Ecto neural progenitor cell (in vitro differentiated cells): ENCODE measurements around the gene SPATA12.

Source experiments
- DNase-seq: peaks from one replicate; pipeline ENCODE4 v3.0.0-alpha.2; 2018; ENCODE audit warnings: low spot score

The SPATA12 gene

DNA sequence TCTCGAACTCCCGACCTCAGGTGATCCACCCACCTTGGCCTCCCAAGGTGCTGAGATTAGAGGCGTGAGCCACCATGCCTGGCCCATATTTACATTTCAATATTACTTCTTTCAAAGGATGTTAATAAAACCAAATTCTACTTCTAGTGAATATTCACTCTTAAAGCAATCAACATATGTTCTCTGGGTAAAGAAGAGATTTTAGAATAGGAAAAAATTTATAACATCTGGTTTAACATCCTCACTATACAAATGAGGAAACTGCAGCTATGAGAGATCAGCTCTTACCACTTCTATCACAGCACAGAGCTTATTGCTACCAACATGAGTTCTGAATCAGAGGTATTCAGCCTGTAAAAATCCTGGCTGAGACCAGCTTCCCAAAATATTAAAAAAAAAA is 56.0 kb downstream of the SPATA12 start:
- no peak for DNase-seq

DNA sequence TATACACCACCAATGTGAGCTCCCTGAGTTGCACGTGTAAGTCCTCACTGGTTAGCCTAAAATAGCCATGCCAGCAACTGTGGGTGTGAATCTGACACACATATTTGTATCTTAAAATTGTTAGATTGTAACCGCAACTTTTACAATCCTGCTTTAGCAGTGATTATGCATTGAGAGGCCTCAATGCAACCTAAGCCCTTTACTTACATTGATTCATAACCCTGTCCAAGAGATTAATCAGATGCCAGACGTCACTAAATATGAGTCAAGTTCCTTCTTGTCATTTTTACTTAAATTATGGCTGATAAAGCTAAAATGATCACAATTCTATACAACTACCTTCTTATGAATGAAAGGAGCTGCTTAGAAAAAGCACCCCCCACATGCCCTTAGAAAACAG is 57.8 kb downstream of the SPATA12 start:
- DNase-seq = no peak

DNA sequence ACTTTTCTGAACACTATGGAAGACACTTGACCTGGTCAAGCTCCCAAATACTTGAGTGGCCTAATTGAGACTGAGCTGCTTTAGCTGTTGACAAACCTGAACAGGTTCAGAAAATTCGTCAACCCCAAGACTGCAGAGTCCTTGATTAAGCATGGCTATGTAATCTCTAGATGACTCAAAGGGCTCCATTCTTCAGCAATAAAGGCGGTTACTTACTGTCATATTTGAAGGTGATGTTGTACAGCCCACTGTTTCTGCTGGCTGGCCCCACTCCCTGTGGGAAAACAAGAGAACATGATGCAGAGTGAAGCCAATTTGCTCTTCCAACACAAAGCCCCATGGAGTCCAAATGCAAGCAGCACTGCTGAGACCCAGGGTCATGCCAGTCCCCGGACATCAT is 59.6 kb downstream of the SPATA12 start:
- no peak for DNase-seq

DNA sequence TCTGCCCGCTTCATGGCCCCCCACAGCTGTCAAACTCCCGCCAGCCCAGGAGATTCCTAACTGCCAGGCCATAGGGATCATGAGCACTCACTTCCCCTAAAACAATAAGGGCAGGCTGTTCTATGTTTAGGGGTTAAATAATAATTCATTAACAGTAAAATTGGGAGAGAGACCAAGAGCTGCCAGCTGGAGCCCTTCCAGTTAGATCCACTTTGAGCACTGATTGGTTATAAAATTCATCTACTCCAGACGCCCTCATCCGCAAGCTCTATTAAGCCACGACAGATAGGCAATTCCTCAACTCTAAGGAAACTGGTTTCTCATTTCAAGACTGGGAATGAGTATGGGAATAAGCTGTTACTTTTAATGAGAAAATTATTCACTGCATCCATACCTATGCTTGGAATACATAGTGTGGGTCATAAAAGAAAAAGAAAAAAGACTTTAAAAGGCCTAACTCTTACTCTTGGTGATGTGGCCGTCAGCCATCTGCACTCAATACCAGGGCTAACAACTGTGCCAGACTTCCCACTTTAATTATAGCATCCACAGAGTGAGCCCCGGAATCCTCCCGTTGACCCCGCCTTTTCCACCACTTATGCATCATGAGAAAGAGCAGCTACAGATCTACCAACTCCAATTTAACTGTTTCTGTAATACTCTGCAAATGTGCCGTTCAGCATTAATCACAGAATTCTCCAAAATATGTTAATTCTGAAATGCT is 60.1 kb downstream of the SPATA12 start:
- DNase-seq = no peak
